Hair follicle dermal papilla cell (primary cell): ENCODE results near the gene OTOL1. TPM values are rescaled to one million over a fixed set of nuclear protein-coding genes. Genes with fewer than 3 reads are reported as not detected.

Experiments
- total RNA-seq: library from RNA; depleted of rRNA; stranded (reverse); fragments of >200 nt; gene quantifications from 2 replicates; pipeline ENCODE4 v1.2.3, GENCODE V29; 2012

Gene OTOL1
- total RNA-seq, result not detected in 2 replicates

GRCh38 chr3:161496508-161496907, at the start of gene OTOL1:
Gene OTOL1 (plus strand): TSS chr3:161496808. CDS start chr3:161496808, 0 bp downstream.

Other genes starting within 250 kb of the OTOL1 start
- gene SPTSSB, start 125.3 kb upstream of the OTOL1 start, total RNA-seq, result not detected in 2 replicates